Subcutaneous abdominal adipose tissue (tissue), 5 donors: ENCODE data around the gene SUMO3.
A peak's percentile ranks its signal among the peaks of the same experiment; 100 is the strongest.

Source experiments
- H3K27ac ChIP-seq: one replicate; pipeline ENCODE4 v1.7.0; 2013; ENCODE audit warnings: low read depth, mild to moderate bottlenecking, inconsistent platforms, low read length, moderate library complexity
- H3K27me3 ChIP-seq, 5 donors: one replicate each; pipeline ENCODE4 v1.7.0; 2013; ENCODE audit warnings: low read length in 5 of 5, inconsistent platforms in 1 of 5; ENCODE audit not compliant: control insufficient read depth in 5 of 5, insufficient read depth in 4 of 5
- H3K36me3 ChIP-seq, 5 donors: one replicate each; pipeline ENCODE4 v1.7.0; 2013; ENCODE audit warnings: low read length in 5 of 5; ENCODE audit not compliant: control insufficient read depth in 5 of 5, insufficient read depth in 5 of 5
- H3K4me1 ChIP-seq, 5 donors: one replicate each; pipeline ENCODE4 v1.7.0; 2013; ENCODE audit warnings: low read length in 5 of 5, mild to moderate bottlenecking in 3 of 5, moderate library complexity in 1 of 5; ENCODE audit not compliant: control insufficient read depth in 5 of 5, insufficient read depth in 5 of 5
- H3K4me3 ChIP-seq, 5 donors: one replicate each; pipeline ENCODE4 v1.7.0; 2013; ENCODE audit warnings: low read length in 5 of 5, low read depth in 1 of 5
- H3K9ac ChIP-seq, 5 donors: one replicate each; pipeline ENCODE4 v1.7.0; 2013; ENCODE audit warnings: low read length in 5 of 5, mild to moderate bottlenecking in 4 of 5, moderate library complexity in 3 of 5
- H3K9me3 ChIP-seq, 5 donors: one replicate each; pipeline ENCODE4 v1.7.0; 2013; ENCODE audit warnings: low read length in 5 of 5; ENCODE audit not compliant: control insufficient read depth in 5 of 5
- donor health status: healthy.
- donor health status: healthy.
- donor health status: healthy.
- donor health status: healthy.
- donor health status: healthy.

Gene SUMO3

DNA sequence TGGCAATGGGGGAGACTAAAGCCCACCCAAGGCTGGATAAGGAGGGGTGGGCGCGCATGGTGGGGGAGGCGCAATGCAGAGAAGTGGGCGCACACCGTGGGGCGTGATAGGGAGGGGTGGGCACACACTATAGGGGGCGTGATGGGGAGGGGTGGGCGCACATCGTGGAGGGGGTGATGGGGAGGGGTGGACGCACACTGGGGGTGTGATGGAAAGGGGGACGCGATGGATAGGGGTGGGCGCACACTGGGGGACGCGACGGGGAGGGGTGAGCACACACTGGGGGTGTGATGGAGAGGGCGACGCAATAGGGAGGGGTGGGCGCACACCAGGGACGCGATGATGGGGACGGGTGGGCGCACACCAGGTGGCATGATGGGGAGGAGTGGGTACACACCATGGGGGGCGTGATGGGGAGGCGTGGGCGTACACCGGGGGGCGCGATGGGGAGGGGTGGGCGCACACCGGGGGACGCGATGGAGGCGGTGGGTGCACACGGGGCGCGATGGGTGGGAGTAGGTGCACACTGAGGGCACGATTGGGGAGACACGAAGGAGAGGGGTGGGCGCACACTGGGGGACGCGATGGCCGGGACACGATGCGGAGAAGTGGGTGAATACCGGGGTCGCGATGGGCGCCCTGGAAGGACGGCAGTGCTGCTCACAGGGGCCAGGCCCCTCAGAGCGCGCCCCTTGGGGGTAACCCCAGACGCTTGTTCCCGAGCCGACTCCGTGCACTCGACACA is 929 bp downstream of the SUMO3 start:
- peaks cover 0 to 20% (median 15%) of the 10 kb centered on the region in 5 donors for H3K36me3 ChIP-seq
- H3K9ac ChIP-seq = peak overlapping the region in 2 of 5 donors; percentile 35 to 71
- no peak overlapping the region for H3K27ac ChIP-seq
- H3K4me3 ChIP-seq = peak overlapping the region; percentile 13 to 73 (median 68)
- H3K27me3 ChIP-seq = no peaks in the 10 kb centered on the region
- peaks cover 0 to 27% (median 22%) of the 10 kb centered on the region in 5 donors for H3K9me3 ChIP-seq
- H3K4me1 ChIP-seq = peaks cover 0 to 36% (median 33%) of the 10 kb centered on the region in 5 donors

DNA sequence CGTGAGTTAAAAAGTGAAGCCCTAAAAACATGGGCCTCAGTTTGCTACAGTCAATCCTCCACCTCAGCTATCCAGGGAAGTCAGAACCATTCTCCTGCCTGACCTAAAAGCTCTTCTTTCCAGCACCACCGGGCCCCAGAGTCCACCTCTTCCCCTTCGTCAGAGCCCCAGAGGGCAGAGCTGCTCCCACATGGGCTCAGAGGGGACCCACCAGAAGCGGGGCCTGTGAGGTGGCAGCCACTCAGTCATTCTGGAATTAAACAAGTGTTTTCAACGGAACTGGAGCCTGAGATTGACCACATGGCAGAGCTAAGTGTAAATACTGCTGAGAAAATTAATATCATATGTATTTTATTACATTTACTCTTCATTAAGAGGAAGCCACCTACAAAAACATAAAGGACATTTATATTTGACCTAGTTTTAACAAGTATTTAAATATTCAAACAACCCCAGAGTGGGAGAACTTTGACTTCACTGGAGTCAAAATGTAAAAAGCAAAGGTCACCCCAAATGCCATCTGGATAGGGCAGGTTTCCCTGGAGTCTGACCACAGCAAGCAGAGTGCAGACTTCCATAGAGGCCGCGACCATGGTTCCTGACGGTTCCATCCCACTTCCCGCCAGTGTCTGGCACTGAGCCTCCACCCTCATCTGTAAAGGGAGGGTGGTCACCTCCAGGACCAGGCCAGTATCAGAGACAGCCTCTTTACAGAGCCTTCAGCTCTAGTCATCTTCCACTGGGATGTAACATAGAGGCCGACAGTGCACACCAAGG is 1.8 kb downstream of the SUMO3 start:
- no peak overlapping the region for H3K27ac ChIP-seq

DNA sequence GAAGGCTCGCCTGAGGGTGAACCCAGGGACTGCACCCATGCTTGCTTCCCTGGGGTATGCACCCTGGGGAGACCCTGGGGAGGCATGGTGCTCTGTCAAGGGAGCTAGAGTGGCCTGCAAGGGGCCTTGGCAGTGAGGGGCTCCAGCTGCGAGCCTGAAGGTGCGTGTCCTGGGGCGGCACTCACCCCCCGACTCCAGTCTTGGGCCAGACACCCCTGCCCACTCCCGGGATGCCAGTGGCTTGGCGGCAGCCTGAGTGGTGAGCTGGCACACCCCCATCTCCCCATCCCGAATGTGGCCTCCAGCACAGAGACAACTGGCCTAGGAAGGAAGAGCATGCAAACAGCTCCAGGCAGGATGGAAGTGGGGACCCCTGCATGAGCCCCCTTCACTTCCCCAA is 2.6 kb downstream of the SUMO3 start:
- no peak overlapping the region for H3K4me3 ChIP-seq
- H3K27me3 ChIP-seq = no peaks in the 10 kb centered on the region
- no peak overlapping the region for H3K9ac ChIP-seq
- peaks cover 0 to 28% (median 23%) of the 10 kb centered on the region in 5 donors for H3K36me3 ChIP-seq
- peaks cover 0 to 36% (median 33%) of the 10 kb centered on the region in 5 donors for H3K4me1 ChIP-seq
- peaks cover 0 to 12% (median 11%) of the 10 kb centered on the region in 5 donors for H3K9me3 ChIP-seq
- H3K27ac ChIP-seq = peak overlapping the region; percentile 30

More for the DNA sequence above, 1.8 kb downstream of the SUMO3 start:
- H3K9me3 ChIP-seq = peaks cover 0 to 20% (median 13%) of the 10 kb centered on the region in 5 donors
- peak overlapping the region in 1 of 5 donors; percentile 28 for H3K9ac ChIP-seq
- H3K36me3 ChIP-seq = peaks cover 0 to 21% (median 17%) of the 10 kb centered on the region in 5 donors
- H3K27me3 ChIP-seq = no peaks in the 10 kb centered on the region
- H3K4me1 ChIP-seq = peaks cover 0 to 36% (median 33%) of the 10 kb centered on the region in 5 donors
- peak overlapping the region in 1 of 5 donors; percentile 13 for H3K4me3 ChIP-seq

DNA sequence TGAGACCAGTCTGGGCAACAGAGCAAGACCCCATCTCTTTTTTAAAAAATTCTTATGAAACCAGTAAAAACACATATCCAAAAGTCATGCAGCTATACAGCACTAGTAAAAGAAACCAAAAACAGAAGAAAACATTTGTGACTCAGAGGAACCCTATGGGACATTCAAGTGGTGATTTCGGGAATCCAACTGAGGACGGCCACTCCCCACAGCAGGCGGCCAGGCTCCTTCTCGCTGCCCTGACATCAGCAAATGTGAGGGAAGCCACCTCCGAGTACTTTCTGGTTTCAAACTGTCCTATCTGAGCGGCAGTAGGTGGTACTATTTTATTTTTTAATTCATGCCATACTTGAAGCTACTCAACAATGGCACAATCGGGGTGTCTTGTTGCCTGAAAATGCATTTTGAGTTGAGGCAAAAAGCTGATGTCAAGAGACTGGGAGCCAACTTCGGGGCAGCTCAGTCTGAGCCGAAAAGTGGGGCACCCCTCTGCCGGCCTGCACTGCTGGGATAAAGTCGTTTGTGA is 3.3 kb downstream of the SUMO3 start:
- peaks cover 0 to 36% (median 33%) of the 10 kb centered on the region in 5 donors for H3K4me1 ChIP-seq
- peak overlapping the region; percentile 30 for H3K27ac ChIP-seq
- no peak overlapping the region for H3K9ac ChIP-seq

DNA sequence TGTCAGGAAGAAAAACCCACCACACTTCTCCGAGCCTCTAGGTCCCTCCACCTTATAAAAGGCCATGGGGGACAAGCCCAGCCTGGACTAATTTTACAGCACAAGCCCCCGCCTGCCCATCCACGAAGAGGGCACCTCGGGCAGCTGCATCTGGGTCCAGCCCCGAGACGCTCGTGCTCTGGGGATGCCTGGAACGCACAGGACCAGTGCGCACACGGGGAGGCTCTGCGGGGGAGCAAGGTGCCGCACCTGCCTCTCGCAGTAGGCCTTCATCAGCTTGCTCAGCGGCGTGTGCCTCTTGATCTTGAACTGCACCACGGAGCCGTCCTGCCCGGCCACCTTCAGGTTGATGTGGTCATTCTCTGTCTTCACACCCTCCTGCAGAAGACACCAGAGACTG is 4.1 kb downstream of the SUMO3 start:
- H3K4me1 ChIP-seq = peaks cover 0 to 33% (median 31%) of the 10 kb centered on the region in 5 donors
- H3K9ac ChIP-seq = no peak overlapping the region
- H3K27ac ChIP-seq = no peak overlapping the region
- peaks cover 0 to under 1% (median 0%) of the 10 kb centered on the region in 5 donors for H3K9me3 ChIP-seq
- no peak overlapping the region for H3K4me3 ChIP-seq
- no peaks in the 10 kb centered on the region for H3K27me3 ChIP-seq
- peaks cover 0 to 43% (median 37%) of the 10 kb centered on the region in 5 donors for H3K36me3 ChIP-seq

More for the DNA sequence above, 3.3 kb downstream of the SUMO3 start:
- Histone ChIP-seq H3K36me3 (peaks cover 0 to 34% (median 29%) of the 10 kb centered on the region in 5 donors), H3K4me3 (peak overlapping the region in 1 of 5 donors; percentile 6), H3K9me3 (peaks cover 0 to 8% (median 6%) of the 10 kb centered on the region in 5 donors), H3K27me3 (no peaks in the 10 kb centered on the region)

DNA sequence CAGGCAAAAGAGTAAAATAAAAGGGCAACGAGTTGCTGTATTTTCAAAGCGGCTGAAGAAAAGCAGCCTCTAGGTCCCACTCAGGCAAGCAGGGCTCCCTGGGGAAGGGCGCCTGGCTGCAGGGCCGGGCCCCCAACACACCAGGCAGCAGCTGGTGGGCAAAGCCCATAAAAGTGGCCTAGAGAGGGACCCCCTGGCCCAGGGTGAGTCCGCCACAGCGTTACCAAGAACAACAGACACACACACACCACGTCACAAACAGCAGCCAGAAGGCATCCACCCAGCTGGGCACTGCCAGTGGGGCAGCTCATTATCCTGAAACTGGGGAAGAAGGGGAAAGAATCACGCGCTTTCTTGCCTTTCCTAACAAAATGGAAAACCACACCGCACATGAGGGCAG is 4.7 kb downstream of the SUMO3 start:
- Histone ChIP-seq H3K9me3 (no peaks in the 10 kb centered on the region), H3K4me3 (no peak overlapping the region), H3K36me3 (peaks cover 0 to 49% (median 42%) of the 10 kb centered on the region in 5 donors), H3K4me1 (peaks cover 0 to 30% (median 27%) of the 10 kb centered on the region in 5 donors), H3K27ac (no peak overlapping the region), H3K27me3 (no peaks in the 10 kb centered on the region), H3K9ac (no peak overlapping the region)

DNA sequence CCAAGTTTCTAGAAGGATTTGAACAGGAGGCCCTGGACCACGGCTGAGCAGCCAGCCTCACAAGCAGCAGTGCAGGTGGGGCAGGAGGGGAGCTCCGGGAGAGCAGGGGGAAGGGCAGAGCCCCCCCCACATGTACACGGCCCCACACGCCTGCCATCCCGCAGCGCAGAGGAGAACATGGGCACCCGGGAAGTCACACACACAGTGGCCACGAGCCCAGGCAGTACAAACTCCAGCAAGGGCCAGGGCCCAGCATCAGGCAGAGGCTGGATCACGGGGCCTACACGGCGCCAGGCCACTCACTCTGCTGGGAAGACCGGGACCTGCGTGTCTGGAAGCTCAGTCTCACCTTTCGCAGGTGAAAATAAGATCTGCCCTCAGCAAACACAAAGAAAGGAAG is 5.2 kb downstream of the SUMO3 start:
- Histone ChIP-seq H3K9me3 (no peaks in the 10 kb centered on the region), H3K9ac (no peak overlapping the region), H3K27me3 (no peaks in the 10 kb centered on the region), H3K27ac (no peak overlapping the region), H3K36me3 (peaks cover 0 to 54% (median 44%) of the 10 kb centered on the region in 5 donors), H3K4me1 (peaks cover 0 to 30% (median 27%) of the 10 kb centered on the region in 5 donors), H3K4me3 (no peak overlapping the region)

DNA sequence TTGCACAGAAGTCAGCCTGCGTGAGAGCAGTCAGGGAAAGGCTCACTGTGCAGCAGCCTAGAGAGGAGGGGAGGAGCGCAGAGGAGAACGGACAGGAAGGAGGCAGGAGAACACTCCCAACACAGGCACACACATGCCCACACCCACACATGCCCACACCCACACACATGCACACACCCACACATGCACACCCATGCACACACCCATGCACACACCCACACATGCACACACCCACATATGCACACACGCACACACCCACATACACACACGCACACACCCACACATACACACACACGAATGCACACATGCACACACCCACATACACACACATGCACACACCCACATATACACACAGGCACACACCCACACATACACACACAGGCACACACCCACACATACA is 7.1 kb downstream of the SUMO3 start:
- H3K4me3 ChIP-seq = no peak overlapping the region
- peaks cover 2 to 71% (median 59%) of the 10 kb centered on the region in 5 donors for H3K36me3 ChIP-seq
- no peak overlapping the region for H3K9ac ChIP-seq
- peaks cover 0 to 15% (median 11%) of the 10 kb centered on the region in 5 donors for H3K4me1 ChIP-seq
- no peaks in the 10 kb centered on the region for H3K9me3 ChIP-seq
- no peak overlapping the region for H3K27ac ChIP-seq
- no peaks in the 10 kb centered on the region for H3K27me3 ChIP-seq

DNA sequence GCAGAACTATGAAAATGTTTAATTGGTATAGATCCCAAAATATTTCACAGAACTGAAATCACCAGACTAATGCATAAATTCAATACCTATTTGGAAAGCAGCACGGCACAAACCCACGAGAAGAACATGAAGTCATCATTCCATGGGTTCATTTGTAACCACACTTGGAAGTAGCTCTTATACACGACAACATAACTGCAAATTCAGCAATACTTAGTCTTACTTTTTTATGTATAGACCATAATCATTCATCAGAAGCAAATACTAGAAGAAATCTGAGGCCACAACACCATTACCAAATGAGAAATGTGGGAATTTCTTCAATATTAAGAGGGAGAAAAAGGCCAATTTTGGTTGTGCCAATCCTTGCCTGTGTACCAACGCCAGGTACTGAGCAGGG is 12.0 kb downstream of the SUMO3 start:
- H3K4me1 ChIP-seq = peaks cover 2 to 28% (median 13%) of the 10 kb centered on the region in 5 donors
- H3K27me3 ChIP-seq = no peaks in the 10 kb centered on the region
- peaks cover 4 to 66% (median 46%) of the 10 kb centered on the region in 5 donors for H3K36me3 ChIP-seq
- H3K4me3 ChIP-seq = no peak overlapping the region
- no peak overlapping the region for H3K9ac ChIP-seq
- no peak overlapping the region for H3K27ac ChIP-seq
- no peaks in the 10 kb centered on the region for H3K9me3 ChIP-seq
